Measurements from ENCODE around the gene ATG12. TPM values are rescaled to one million over a fixed set of nuclear protein-coding genes. Genes with fewer than 3 reads are reported as not detected.

Gene ATG12
- total and polyA plus RNA-seq, 2 of the 13 experiments (the other 11 are each of a cell fraction or from before 2014, with no cell fraction given) = 46.4 to 58.1 TPM

GRCh38 chr5:115873392-115873791 lies 32.0 kb upstream of the ATG12 start (continued):
- TF ChIP-seq EZH2 (conservative IDR thresholded peaks at IDR 0.05; ENCODE audit: low read depth, low read length) (no peak), ZNF24 (IDR thresholded peaks at IDR 0.05) (no peak), MIER2 (CRISPR knock-in tag; IDR thresholded peaks at IDR 0.05) (no peak), HNF4A (CRISPR knock-in tag; IDR thresholded peaks at IDR 0.05) (no peak), KDM3A (CRISPR knock-in tag; IDR thresholded peaks at IDR 0.05; ENCODE audit: low read depth) (no peak)

DNA sequence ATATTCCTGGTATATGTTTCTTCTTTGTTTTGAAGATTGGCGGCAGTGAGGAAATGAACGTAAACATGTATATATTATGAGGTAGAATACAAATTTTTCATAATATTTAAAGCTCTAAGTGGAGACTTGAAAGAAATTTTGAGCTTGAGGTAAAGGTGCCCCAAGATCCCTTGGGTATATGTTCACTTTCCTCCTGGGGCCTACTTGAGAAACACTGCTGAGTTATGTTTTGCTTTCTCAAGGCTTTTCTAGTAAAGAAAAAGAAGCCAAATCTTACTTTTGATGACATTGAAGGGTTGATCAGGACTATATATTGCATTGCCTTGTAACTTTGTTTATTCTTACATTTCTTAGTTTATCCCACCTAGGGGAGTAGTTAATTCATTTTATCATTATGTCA lies 31.1 kb upstream of the ATG12 start:
- no TSS peak for BruUV-seq (replicated peaks)
- no peak for TF ChIP-seq STAT6 (CRISPR knock-in tag; IDR thresholded peaks at IDR 0.05; ENCODE audit: borderline replicate concordance)
- no peak for TF ChIP-seq RFX5 (IDR thresholded peaks at IDR 0.05; ENCODE audit: low read depth, low read length)
- TF ChIP-seq ZNF10 (CRISPR knock-in tag; IDR thresholded peaks at IDR 0.05; ENCODE audit: borderline replicate concordance, low read depth) = no peak
- TF ChIP-seq RXRA (CRISPR knock-in tag; IDR thresholded peaks at IDR 0.05) = no peak
- TF ChIP-seq KLF11 (CRISPR knock-in tag; IDR thresholded peaks at IDR 0.05) = no peak
- no peak for TF ChIP-seq HNRNPK (IDR thresholded peaks at IDR 0.05; ENCODE audit: low read depth, low read length, poor library complexity, severe bottlenecking)
- TF ChIP-seq NR2F6 (IDR thresholded peaks at IDR 0.05) = no peak
- TF ChIP-seq NR2F6 (CRISPR knock-in tag; IDR thresholded peaks at IDR 0.05) = no peak
- TF ChIP-seq ZNF296 (CRISPR knock-in tag; conservative IDR thresholded peaks at IDR 0.05) = no peak
- TF ChIP-seq, protein P1, sequence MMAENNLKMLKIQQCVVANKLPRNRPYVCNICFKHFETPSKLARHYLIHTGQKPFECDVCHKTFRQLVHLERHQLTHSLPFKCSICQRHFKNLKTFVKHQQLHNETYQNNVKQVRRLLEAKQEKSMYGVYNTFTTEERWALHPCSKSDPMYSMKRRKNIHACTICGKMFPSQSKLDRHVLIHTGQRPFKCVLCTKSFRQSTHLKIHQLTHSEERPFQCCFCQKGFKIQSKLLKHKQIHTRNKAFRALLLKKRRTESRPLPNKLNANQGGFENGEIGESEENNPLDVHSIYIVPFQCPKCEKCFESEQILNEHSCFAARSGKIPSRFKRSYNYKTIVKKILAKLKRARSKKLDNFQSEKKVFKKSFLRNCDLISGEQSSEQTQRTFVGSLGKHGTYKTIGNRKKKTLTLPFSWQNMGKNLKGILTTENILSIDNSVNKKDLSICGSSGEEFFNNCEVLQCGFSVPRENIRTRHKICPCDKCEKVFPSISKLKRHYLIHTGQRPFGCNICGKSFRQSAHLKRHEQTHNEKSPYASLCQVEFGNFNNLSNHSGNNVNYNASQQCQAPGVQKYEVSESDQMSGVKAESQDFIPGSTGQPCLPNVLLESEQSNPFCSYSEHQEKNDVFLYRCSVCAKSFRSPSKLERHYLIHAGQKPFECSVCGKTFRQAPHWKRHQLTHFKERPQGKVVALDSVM (CRISPR knock-in tag; IDR thresholded peaks at IDR 0.05) = no peak
- TF ChIP-seq NRL (CRISPR knock-in tag; IDR thresholded peaks at IDR 0.05; ENCODE audit: borderline replicate concordance) = no peak
- TF ChIP-seq ZNF317 (CRISPR knock-in tag; IDR thresholded peaks at IDR 0.05) = no peak
- no peak for TF ChIP-seq SMAD9 (CRISPR knock-in tag; IDR thresholded peaks at IDR 0.05)
- TF ChIP-seq EEA1 (CRISPR knock-in tag; IDR thresholded peaks at IDR 0.05; ENCODE audit: borderline replicate concordance) = no peak
- no peak for TF ChIP-seq SNRNP70 (IDR thresholded peaks at IDR 0.05; ENCODE audit: low read depth, low read length)

More for the DNA sequence above, 31.1 kb upstream of the ATG12 start:
- H3K79me2 ChIP-seq (ENCODE audit: insufficient read depth, low read length) = no peaks in the 10 kb centered on the region
- no peak overlapping the region for H3K4me2 ChIP-seq (ENCODE audit: low read depth, low read length)
- intact Hi-C loops (cut with micrococcal nuclease; ENCODE audit: unreplicated experiment) = no loop called here
- no peak for FAIRE-seq
- CTCF ChIA-PET (ENCODE audit: low intra/inter-chr PET ratio, low total read pairs) = no interaction called here
- in situ Hi-C loops (cut with HindIII; ENCODE audit: extremely low pct_ligation_motif_present, low pct_unique_long_range_greater_than_20kb) = no loop called here
- DNase-seq (ENCODE audit: low spot score) = no peak
- peaks cover 3 to 24% of the 10 kb centered on the region in 2 experiments for H3K36me3 ChIP-seq (replicated peaks in 1 of 2; ENCODE audit: control insufficient read depth in 1 of 2, insufficient read depth in 2 of 2, low read length in 2 of 2)
- WGBS (ENCODE audit: low lambda C conversion rate) = 97% methylated on average over 2 of the region's 2 CpGs
- H3K4me3 ChIP-seq (replicated peaks in 1 of 3; ENCODE audit: insufficient read depth in 1 of 3, low read depth in 2 of 3, low read length in 3 of 3) = no peak overlapping the region
- no peaks in the 10 kb centered on the region for H3K9me3 ChIP-seq (ENCODE audit: low read length)
- no peak for ATAC-seq
- no peaks in the 10 kb centered on the region for H3K4me1 ChIP-seq (ENCODE audit: insufficient read depth, low read length)
- H2AFZ ChIP-seq (ENCODE audit: low read length) = no peak overlapping the region
- H3K27me3 ChIP-seq (ENCODE audit: control insufficient read depth in 1 of 2, insufficient read depth in 2 of 2, low read length in 2 of 2) = no peaks in the 10 kb centered on the region
- no peaks in the 10 kb centered on the region for H4K20me1 ChIP-seq (ENCODE audit: insufficient read depth, low read length)
- H3K9ac ChIP-seq (ENCODE audit: insufficient read depth, low read depth, low read length) = no peak overlapping the region
- POLR2A ChIA-PET = no interaction called here
- no peak overlapping the region for H3K27ac ChIP-seq (ENCODE audit: extremely low read length, insufficient read depth, low read length)

All from HepG2 (cell line).